Gastroesophageal sphincter (tissue), 3 donors: ENCODE results near the gene ATRAID.

ENCODE experiments used
- CTCF ChIP-seq, 4 experiments: fragments of 200-600 bp in 2 of 4; fragments of 450-650 bp in 2 of 4; sonication (generic) in 1 of 4; IDR thresholded peaks; one replicate each; pipeline ENCODE4 v1.5.1; 2017 to 2019; ENCODE audit warnings: antibody characterized with exemption in 4 of 4, mild to moderate bottlenecking in 2 of 4, moderate library complexity in 2 of 4
- EP300 ChIP-seq: sonication (generic); formaldehyde crosslinking; IDR thresholded peaks from one replicate; pipeline ENCODE4 v1.6.1; 2017; ENCODE audit warnings: antibody characterized with exemption, mild to moderate bottlenecking
- POLR2AphosphoS5 ChIP-seq: sonication (generic); formaldehyde crosslinking; IDR thresholded peaks from one replicate; pipeline ENCODE4 v1.6.1; 2017; ENCODE audit warnings: antibody characterized with exemption

GRCh38 chr2:27245116-27245515 is 33.3 kb downstream of the ATRAID start:
- TF ChIP-seq CTCF (IDR thresholded peaks at IDR 0.05) (no peak), POLR2AphosphoS5 (no peak), EP300 (no peak)
